ENCODE results near the gene LDB2. TPM values are rescaled to one million over a fixed set of nuclear protein-coding genes. Genes with fewer than 3 reads are reported as not detected.

Gene LDB2
- polyA plus RNA-seq, 3 donors: not detected

DNA sequence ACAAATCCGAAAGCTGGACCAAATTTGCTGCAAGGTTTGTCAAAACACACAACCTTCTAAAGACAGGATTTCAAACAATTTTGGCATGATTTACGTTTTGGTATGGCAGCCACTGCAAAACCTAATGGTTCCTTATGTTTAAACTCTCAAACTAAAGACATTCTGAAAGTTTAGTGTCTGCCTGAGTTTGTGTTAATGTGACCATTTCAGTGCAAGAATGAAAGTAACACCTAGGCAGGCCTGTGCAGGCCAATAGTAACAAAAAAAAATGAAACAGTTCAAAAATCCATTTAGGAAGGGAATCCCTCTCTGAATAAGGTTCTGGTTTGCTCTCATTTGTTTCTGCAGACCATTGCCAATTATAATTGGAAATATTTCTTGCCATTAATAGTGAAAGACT lies 1.9 kb upstream of the LDB2 start:
- Histone ChIP-seq H3K9me3 (replicated peaks in 1 of 2; ENCODE audit: control insufficient read depth in 1 of 2, insufficient read depth in 1 of 2, low read length in 2 of 2) (no peaks in the 10 kb centered on the region), H4K20me1 (ENCODE audit: insufficient read depth, low read length) (no peaks in the 10 kb centered on the region), H3K27ac (ENCODE audit: low read depth in 1 of 2, low read length in 2 of 2) (no peak overlapping the region), H3K4me2 (replicated peaks; ENCODE audit: extremely low read depth, low read length, poor library complexity, severe bottlenecking) (no peak overlapping the region), H3K79me2 (ENCODE audit: insufficient read depth, low read length) (no peaks in the 10 kb centered on the region), H3K9ac (ENCODE audit: insufficient read depth, low read length, poor library complexity, severe bottlenecking) (no peak overlapping the region), H3K4me1 (ENCODE audit: control insufficient read depth in 1 of 2, insufficient read depth in 2 of 2, low read length in 2 of 2) (no peaks in the 10 kb centered on the region), H3K27me3 (ENCODE audit: control insufficient read depth in 2 of 2, insufficient read depth in 2 of 2, low read length in 2 of 2) (peaks cover 17 to 26% of the 10 kb centered on the region in 2 donors), H3K4me3 (replicated peaks in 1 of 3; ENCODE audit: low read depth in 2 of 3, low read length in 3 of 3) (no peak overlapping the region), H3K36me3 (replicated peaks in 1 of 2; ENCODE audit: control insufficient read depth in 1 of 2, insufficient read depth in 2 of 2, low read length in 2 of 2) (no peaks in the 10 kb centered on the region), H2AFZ (ENCODE audit: insufficient read depth, low read depth, low read length, poor library complexity, severe bottlenecking) (no peak overlapping the region)
- Mint-ChIP-seq H3K4me1 (peaks cover 4% of the 10 kb centered on the region), H3K27ac (no peak overlapping the region), H3K9me3 (peaks cover 0 to 9% (median 0%) of the 10 kb centered on the region in 7 donors), H3K4me3 (no peak overlapping the region), H3K36me3 (no peaks in the 10 kb centered on the region), H3K27me3 (ENCODE audit: low read depth in 3 of 3) (peaks cover 20 to 28% (median 24%) of the 10 kb centered on the region in 3 donors)
- TF ChIP-seq, protein P1, sequence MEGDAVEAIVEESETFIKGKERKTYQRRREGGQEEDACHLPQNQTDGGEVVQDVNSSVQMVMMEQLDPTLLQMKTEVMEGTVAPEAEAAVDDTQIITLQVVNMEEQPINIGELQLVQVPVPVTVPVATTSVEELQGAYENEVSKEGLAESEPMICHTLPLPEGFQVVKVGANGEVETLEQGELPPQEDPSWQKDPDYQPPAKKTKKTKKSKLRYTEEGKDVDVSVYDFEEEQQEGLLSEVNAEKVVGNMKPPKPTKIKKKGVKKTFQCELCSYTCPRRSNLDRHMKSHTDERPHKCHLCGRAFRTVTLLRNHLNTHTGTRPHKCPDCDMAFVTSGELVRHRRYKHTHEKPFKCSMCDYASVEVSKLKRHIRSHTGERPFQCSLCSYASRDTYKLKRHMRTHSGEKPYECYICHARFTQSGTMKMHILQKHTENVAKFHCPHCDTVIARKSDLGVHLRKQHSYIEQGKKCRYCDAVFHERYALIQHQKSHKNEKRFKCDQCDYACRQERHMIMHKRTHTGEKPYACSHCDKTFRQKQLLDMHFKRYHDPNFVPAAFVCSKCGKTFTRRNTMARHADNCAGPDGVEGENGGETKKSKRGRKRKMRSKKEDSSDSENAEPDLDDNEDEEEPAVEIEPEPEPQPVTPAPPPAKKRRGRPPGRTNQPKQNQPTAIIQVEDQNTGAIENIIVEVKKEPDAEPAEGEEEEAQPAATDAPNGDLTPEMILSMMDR (IDR thresholded peaks at IDR 0.05): no peak
- intact Hi-C loops (cut with micrococcal nuclease): no loop called here
- 100% methylated on average over 1 of the region's 2 CpGs for WGBS (ENCODE audit: insufficient coverage)
- DNase-seq: no peak

DNA sequence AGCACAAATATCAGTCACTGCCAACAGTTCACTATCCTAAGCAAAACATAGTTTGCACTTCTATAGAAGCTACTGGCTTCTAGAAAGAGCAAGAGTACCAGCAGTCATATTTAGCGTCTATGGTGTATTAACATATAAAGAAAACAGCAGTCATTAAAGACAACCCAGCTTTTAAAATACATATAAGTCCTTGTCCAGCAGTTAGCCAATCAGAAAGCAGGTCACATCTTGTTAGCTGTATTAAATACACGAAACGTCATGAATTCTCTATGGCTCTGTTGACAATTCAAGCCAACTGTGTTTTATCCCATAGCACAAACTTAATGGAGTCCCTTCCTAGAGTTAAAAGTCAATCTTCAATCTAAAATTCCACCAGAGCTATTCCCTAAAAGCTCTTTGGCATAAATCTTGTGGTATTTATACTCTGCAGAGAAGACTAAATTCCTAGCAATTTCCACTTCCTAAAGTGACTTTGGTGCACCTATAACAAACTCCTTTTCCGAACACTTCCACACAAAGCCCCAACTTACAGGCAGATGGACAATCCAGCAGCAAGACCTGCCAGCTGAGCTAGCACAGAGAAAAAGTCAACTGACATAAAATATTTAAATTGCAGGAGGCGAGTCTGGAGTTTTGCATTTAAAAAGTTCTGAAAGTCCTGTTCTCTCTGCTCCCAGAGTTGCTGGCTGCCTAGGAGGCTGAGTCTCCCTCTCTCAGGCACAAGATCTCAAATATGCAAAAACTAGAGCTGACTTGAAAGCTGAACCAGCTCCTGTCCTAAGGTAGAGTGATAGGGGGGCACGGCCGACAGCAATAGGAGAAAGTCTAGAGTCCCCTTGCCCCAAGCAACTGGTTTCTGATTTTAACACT lies 1.3 kb downstream of the LDB2 start:
- H3K36me3 Mint-ChIP-seq: no peaks in the 10 kb centered on the region
- Histone ChIP-seq H3K4me1 (ENCODE audit: control insufficient read depth in 1 of 2, insufficient read depth in 2 of 2, low read length in 2 of 2) (peaks cover 0 to 2% of the 10 kb centered on the region in 2 donors), H2AFZ (ENCODE audit: insufficient read depth, low read depth, low read length, poor library complexity, severe bottlenecking) (no peak overlapping the region), H3K27me3 (ENCODE audit: control insufficient read depth in 2 of 2, insufficient read depth in 2 of 2, low read length in 2 of 2) (peaks cover 17 to 26% of the 10 kb centered on the region in 2 donors), H3K36me3 (replicated peaks in 1 of 2; ENCODE audit: control insufficient read depth in 1 of 2, insufficient read depth in 2 of 2, low read length in 2 of 2) (no peaks in the 10 kb centered on the region), H4K20me1 (ENCODE audit: insufficient read depth, low read length) (no peaks in the 10 kb centered on the region), H3K27ac (ENCODE audit: low read depth in 1 of 2, low read length in 2 of 2) (no peak overlapping the region), H3K9ac (ENCODE audit: insufficient read depth, low read length, poor library complexity, severe bottlenecking) (no peak overlapping the region), H3K9me3 (replicated peaks in 1 of 2; ENCODE audit: control insufficient read depth in 1 of 2, insufficient read depth in 1 of 2, low read length in 2 of 2) (no peaks in the 10 kb centered on the region), H3K79me2 (ENCODE audit: insufficient read depth, low read length) (no peaks in the 10 kb centered on the region), H3K4me2 (replicated peaks; ENCODE audit: extremely low read depth, low read length, poor library complexity, severe bottlenecking) (no peak overlapping the region), H3K4me3 (replicated peaks in 1 of 3; ENCODE audit: low read depth in 2 of 3, low read length in 3 of 3) (no peak overlapping the region)
- no peak overlapping the region for H3K4me3 Mint-ChIP-seq
- H3K27me3 Mint-ChIP-seq (ENCODE audit: low read depth in 3 of 3): peaks cover 13 to 28% (median 24%) of the 10 kb centered on the region in 3 donors
- no peak for DNase-seq
- H3K9me3 Mint-ChIP-seq: no peaks in the 10 kb centered on the region
- H3K27ac Mint-ChIP-seq: peak overlapping the region in 1 of 7 donors; percentile 24
- peaks cover 17% of the 10 kb centered on the region for H3K4me1 Mint-ChIP-seq
- 68% methylated on average over 6 of the region's 7 CpGs for WGBS (ENCODE audit: insufficient coverage)
- intact Hi-C loops (cut with micrococcal nuclease): no loop called here
- TF ChIP-seq, protein P1 (IDR thresholded peaks at IDR 0.05): no peak

Measured in CD14-positive monocyte (primary cell).